ENCODE measurements around the gene ZNF467. TPM values are rescaled to one million over a fixed set of nuclear protein-coding genes. Genes with fewer than 3 reads are reported as not detected.

Gene ZNF467
- total RNA-seq, 1 experiment from 2014 or later: 3.3 TPM

- DNase-seq (ENCODE audit: extremely low read depth, low read depth): no peak
Measured at GRCh38 chr7:149809215-149809614, 35.8 kb upstream of the ZNF467 start.

DNA sequence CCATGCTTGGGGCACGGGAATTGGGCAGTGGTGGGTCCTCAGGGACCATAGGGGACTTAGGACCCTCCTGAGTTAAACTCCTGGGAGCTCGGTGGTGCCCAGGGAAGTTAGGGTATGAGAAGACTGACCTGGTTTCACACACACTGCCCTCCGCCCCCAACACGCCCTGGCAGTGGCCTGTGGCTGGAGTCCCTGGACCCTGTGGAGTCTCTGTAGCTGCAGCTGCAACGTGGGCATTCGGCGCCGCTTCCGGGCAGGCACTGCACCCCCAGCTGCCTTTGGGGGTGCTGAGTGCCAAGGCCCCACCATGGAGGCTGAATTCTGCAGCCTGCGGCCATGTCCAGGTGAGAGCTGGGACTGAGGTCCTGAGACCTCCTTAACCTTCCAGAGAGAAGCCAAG is 34.9 kb upstream of the ZNF467 start:
- DNase-seq (ENCODE audit: extremely low read depth, low read depth): no peak

GRCh38 chr7:149806726-149807125 is 33.3 kb upstream of the ZNF467 start:
- DNase-seq (ENCODE audit: extremely low read depth, low read depth): no peak

GRCh38 chr7:149804106-149804505 is 30.7 kb upstream of the ZNF467 start:
- no peak for DNase-seq (ENCODE audit: extremely low read depth, low read depth)

DNA sequence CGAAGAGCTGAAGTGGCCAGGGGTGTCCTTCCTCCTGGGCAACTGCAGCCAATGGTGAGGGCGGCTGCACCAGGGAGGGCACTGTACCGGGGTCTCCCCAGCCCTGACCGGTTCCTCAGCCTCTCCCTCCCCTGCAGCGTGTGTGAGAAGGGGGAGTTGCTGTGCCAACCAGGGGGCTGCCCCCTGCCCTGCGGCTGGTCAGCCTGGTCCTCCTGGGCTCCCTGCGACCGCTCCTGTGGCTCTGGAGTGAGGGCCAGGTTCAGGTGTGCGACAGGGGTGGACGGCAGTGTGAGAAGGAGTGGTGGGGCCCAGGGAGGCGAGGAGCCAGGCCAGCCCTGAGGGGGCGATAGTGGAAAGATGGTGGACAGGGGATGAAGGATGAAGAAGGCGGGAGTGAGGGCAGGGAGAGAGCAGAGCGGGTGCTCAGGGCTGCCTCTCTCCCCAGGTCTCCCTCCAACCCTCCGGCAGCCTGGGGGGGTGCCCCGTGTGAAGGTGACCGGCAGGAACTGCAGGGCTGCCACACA is 30.2 kb upstream of the ZNF467 start:
- no peak for DNase-seq (ENCODE audit: extremely low read depth, low read depth)

GRCh38 chr7:149802966-149803365 is 29.6 kb upstream of the ZNF467 start:
- DNase-seq (ENCODE audit: extremely low read depth, low read depth): no peak

DNA sequence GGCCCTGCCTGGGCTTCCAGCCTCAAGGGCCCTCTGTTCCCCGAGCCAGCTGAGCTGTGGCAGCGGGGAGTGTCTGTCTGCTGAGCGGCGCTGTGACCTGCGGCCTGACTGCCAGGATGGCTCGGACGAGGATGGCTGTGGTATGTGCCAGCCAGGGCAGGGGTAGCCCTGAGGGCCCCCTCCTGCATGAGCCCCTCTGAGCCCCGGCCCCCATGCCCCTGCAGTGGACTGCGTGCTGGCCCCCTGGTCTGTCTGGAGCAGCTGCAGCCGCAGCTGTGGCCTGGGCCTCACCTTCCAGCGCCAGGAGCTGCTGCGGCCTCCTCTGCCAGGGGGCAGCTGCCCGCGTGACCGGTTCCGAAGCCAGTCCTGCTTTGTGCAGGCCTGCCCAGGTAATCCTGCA is 28.4 kb upstream of the ZNF467 start:
- DNase-seq (ENCODE audit: extremely low read depth, low read depth): no peak

GRCh38 chr7:149801002-149801566 is 27.7 kb upstream of the ZNF467 start:
- DNase-seq (ENCODE audit: extremely low read depth, low read depth): no peak

DNA sequence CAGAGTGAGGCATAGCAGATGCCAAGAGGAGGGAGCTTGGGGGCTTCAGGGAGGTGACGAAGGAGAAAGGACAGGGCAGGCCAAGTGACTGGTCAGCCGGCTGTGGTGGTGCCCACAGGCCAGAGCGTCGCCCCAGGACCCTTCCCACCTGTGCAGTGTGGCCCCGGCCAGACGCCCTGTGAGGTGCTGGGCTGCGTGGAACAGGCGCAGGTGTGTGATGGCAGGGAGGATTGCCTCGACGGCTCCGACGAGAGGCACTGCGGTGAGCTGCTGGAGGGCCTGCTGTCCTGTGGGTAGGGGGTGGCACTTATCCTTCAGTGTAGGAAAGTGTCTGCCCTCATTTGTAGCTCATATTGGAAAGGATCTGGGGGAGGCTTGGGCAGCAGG is 26.8 kb upstream of the ZNF467 start:
- no peak for DNase-seq (ENCODE audit: extremely low read depth, low read depth)

- peak; percentile 7 for DNase-seq (ENCODE audit: extremely low read depth, low read depth)
Measured at GRCh38 chr7:149799397-149800168, 26.2 kb upstream of the ZNF467 start.

DNA sequence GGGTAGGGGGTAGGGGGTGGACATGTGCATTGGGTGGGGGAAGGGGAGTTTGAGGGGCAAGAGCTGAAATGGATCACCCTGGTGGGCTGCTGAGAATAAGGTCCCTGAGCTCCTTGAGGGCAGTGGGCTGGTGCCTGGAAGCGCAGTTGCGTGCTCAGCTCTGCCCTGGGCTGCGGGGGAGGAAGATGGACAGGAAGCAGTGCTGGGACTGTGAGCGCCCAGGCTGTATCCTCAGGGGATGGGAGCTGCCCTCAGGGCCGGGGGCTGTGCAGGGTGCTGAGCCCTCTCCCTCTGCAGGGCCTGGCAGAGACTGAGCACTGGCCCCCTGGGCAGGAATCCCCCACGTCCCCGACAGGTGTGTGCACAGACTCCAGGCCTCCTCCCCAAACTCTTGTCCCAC is 24.4 kb upstream of the ZNF467 start:
- DNase-seq (ENCODE audit: extremely low read depth, low read depth): no peak

DNA sequence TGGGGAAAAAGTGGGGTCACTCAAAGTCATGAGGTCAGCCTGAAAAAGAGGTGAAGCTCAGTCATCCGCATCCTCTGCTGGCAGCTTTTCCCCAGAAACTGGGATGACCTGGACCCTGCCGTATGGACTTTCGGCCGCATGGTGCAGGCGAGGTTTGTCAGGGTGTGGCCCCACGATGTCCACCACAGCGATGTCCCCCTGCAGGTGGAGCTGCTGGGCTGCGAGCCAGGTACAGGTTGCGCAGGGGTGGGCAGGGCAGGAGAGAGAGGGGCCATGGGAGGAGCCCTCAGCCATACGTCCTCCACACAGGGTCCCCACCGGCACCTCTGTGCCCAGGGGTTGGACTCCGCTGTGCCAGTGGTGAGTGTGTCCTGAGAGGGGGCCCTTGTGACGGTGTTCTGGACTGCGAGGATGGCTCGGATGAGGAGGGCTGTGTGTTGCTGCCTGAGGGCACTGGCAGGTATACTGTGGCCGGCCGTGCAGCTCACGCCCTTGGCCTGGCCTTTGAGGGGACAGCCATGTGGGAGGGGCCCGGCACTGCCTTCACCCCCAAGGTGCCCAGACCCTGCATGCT is 23.0 kb upstream of the ZNF467 start:
- no peak for DNase-seq (ENCODE audit: extremely low read depth, low read depth)

GRCh38 chr7:149795126-149795525 is 21.7 kb upstream of the ZNF467 start:
- DNase-seq (ENCODE audit: extremely low read depth, low read depth): no peak

DNA sequence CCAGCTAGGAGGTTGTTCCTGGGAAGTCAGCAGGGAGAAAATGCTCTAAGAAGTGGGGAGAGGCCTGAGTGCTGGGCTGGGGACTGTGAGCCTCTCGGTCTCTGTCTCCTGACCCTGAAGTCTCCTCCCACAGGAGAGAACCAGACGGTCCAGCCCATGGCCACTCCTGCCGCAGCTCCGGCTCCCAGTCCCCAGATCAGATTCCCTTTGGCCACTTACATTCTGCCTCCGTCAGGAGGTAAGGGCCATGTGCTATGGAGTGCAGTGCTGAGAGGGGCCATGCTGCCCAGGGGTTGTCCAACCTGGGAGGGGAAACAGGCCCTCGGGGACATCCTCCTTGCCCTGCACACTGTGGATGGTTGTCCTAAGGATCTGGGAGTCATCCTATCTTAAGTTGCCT is 21.3 kb upstream of the ZNF467 start:
- DNase-seq (ENCODE audit: extremely low read depth, low read depth): no peak

DNA sequence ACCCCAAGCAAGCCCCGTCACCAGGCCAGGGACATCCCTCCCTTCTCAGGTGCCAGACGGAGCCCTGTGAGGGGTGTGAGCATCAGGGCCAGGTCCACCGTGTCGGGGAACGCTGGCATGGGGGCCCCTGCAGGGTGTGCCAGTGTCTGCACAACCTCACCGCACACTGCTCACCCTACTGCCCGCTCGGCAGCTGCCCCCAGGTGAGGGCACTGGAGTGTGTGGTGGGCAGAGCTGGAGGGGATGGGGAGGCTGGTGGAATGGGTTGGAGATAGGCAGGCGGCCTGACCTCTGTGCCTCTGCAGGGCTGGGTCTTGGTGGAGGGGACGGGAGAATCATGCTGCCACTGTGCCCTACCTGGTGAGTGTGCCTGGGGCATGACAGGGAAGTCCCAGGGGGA is 19.9 kb upstream of the ZNF467 start:
- DNase-seq (ENCODE audit: extremely low read depth, low read depth): no peak

DNA sequence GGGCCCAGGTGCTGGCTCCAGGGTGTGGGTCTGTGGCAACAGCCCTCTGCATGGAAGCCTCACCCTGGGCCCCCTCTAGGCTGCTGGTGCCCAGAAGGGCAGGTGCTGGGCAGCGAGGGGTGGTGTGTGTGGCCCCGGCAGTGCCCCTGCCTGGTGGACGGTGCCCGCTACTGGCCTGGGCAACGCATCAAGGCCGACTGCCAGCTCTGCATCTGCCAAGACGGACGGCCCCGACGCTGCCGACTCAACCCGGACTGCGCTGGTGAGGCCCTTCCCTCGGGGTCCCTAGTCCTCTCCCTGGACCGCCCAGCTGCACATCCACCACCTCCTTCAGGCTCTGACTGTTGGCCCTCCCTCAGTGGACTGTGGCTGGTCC is 18.8 kb upstream of the ZNF467 start:
- no peak for DNase-seq (ENCODE audit: extremely low read depth, low read depth)

DNA sequence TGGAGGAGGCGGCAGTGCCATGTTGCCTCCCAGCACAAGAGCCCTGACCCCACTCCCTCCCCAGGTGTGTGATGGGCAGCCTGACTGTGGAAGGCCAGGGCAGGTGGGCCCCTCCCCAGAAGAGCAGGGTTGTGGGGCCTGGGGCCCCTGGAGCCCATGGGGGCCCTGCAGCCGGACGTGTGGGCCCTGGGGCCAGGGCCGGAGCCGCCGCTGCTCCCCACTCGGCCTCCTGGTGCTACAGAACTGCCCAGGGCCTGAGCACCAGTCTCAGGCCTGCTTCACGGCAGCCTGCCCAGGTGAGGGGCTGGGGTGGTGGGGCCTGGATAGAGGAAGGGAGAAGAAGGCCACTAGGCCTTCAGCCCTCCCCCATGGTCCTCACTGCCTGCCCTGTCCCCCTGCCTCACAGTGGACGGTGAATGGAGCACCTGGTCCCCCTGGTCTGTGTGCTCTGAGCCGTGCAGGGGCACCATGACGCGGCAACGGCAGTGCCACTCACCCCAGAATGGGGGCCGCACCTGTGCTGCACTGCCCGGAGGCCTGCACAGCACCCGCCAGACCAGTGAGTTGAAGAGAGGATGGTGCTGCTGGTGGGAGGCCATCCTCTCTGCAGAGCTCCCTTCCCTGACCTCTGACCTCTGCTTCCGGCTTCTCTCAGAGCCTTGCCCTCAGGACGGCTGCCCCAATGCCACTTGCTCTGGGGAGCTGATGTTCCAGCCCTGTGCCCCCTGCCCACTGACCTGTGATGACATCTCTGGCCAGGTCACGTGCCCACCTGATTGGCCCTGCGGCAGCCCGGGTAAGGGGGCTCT is 18.2 kb upstream of the ZNF467 start:
- DNase-seq (ENCODE audit: extremely low read depth, low read depth): no peak

DNA sequence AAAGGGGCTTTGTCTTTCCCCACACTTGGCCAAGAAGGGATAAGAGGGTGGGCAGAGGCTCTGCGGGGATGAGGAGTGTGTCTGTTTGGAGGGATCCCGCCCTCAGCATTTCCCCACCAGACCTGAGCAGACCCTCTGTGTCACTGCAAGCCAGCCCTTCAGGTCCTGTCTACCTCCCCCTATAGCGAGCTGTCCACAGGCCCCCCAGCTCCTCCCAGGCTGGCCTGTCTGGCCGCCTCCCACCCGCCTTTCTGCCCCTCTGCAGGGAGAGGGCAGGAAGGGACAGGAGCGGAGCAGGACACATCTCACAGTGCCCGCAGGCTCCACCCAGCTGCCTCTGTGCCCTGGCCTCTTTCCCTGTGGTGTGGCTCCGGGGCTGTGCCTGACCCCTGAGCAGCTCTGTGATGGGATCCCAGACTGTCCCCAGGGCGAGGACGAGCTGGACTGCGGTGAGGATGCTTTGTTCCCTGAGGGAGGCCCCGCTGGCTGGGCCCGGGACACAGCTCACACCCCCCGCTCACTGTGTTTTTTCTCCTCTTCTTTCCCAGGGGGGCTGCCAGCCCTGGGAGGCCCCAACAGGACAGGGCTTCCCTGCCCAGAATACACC is 17.5 kb upstream of the ZNF467 start:
- DNase-seq (ENCODE audit: extremely low read depth, low read depth): no peak

DNA sequence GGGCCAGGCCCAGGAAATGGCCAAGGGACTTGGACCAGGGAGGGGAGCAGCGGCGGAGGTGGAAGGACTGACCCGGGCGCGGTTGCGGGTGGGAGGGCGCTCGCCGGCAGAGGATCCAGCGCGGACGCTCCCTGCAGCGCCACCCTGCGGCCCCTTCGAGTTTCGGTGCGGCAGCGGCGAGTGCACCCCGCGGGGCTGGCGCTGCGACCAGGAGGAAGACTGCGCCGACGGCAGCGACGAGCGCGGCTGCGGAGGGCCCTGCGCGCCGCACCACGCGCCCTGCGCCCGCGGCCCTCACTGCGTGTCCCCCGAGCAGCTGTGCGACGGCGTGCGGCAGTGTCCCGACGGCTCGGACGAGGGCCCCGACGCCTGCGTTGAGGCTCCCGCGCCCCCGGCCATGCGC is 16.8 kb upstream of the ZNF467 start:
- no peak for DNase-seq (ENCODE audit: extremely low read depth, low read depth)

DNA sequence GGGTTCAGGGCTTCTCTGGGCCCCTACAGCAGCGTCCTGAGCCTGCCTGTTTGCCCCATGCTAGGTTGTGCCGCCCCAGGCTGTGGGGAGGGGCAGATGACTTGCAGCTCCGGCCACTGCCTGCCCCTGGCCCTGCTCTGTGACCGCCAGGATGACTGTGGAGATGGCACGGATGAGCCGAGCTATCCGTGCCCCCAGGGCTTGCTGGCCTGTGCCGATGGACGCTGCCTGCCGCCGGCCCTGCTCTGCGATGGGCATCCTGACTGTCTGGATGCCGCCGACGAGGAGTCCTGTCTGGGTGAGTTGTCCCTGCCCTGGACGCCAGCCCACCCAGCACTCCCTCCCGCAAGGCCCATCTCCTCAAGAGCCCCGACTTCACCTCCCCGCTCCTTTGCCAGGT is 15.7 kb upstream of the ZNF467 start:
- DNase-seq (ENCODE audit: extremely low read depth, low read depth): no peak

GRCh38 chr7:149788300-149788851 is 15.0 kb upstream of the ZNF467 start:
- no peak for DNase-seq (ENCODE audit: extremely low read depth, low read depth)

Measured in NCI-H460 (cell line).